ENCODE results near the gene CARS1.
A peak's percentile ranks its signal among the peaks of the same experiment; 100 is the strongest.

CARS1 gene

GRCh38 chr11:3037040-3037944 lies 19.9 kb downstream of the CARS1 start:
- DNase-seq = peak; percentile 63

- no peak for DNase-seq
Measured at GRCh38 chr11:3036419-3036818, 20.8 kb downstream of the CARS1 start.

GRCh38 chr11:3035333-3035732 lies 21.9 kb downstream of the CARS1 start:
- no peak for DNase-seq

- DNase-seq = no peak
Measured at GRCh38 chr11:3030289-3031070, 26.7 kb downstream of the CARS1 start.

GRCh38 chr11:3028813-3029212 lies 28.4 kb downstream of the CARS1 start:
- DNase-seq = no peak

GRCh38 chr11:3026803-3027202 lies 30.4 kb downstream of the CARS1 start:
- DNase-seq = no peak

- no peak for DNase-seq
Measured at GRCh38 chr11:3022982-3023381, 34.2 kb downstream of the CARS1 start.

- no peak for DNase-seq
Measured at GRCh38 chr11:3022300-3022967, 34.8 kb downstream of the CARS1 start.

GRCh38 chr11:3021125-3021524 lies 36.1 kb downstream of the CARS1 start:
- peak; percentile 55 for DNase-seq

- DNase-seq = no peak
Measured at GRCh38 chr11:3020011-3020410, 37.2 kb downstream of the CARS1 start.

GRCh38 chr11:3018596-3018995 lies 38.6 kb downstream of the CARS1 start:
- no peak for DNase-seq

GRCh38 chr11:3016861-3017260 lies 40.4 kb downstream of the CARS1 start:
- no peak for DNase-seq

- DNase-seq = no peak
Measured at GRCh38 chr11:3015796-3016195, 41.4 kb downstream of the CARS1 start.

GRCh38 chr11:3014943-3015342 lies 42.3 kb downstream of the CARS1 start:
- no peak for DNase-seq

GRCh38 chr11:3014057-3014938 lies 42.9 kb downstream of the CARS1 start:
- peak; percentile 79 for DNase-seq

GRCh38 chr11:3011891-3012885 lies 45.0 kb downstream of the CARS1 start:
- DNase-seq = no peak

GRCh38 chr11:3010521-3011275 lies 46.5 kb downstream of the CARS1 start:
- DNase-seq = no peak

GRCh38 chr11:3010004-3010403 lies 47.2 kb downstream of the CARS1 start:
- no peak for DNase-seq

GRCh38 chr11:3009481-3009880 lies 47.7 kb downstream of the CARS1 start:
- no peak for DNase-seq

GRCh38 chr11:3008746-3009336 lies 48.4 kb downstream of the CARS1 start:
- no peak for DNase-seq

Data from CD4-positive, alpha-beta T cell treated with Interleukin-17A for 4 hours (primary cell).